SK-N-SH treated with all-trans-retinoic acid at 6 μM for 48 hours (cell line): Measurements from ENCODE around the gene APBB1.

Experiments used
- ATAC-seq: fragments of 200-7000 bp; cut with Tn5 transposase; 3 replicates; pipeline ENCODE4 v1.9.1; 2020; ENCODE audit warnings: mild to moderate bottlenecking, moderate library complexity
- ARNTL ChIP-seq: fragments of 450-650 bp; formaldehyde crosslinking; IDR thresholded peaks from 2 replicates; pipeline ENCODE4 v1.5.0; 2020; ENCODE audit warnings: low read depth, mild to moderate bottlenecking, moderate library complexity, borderline replicate concordance
- BACH2 ChIP-seq: fragments of 250-450 bp; sonication (Bioruptor Pico); IDR thresholded peaks from 2 replicates; pipeline ENCODE4 v1.9.0; 2021; ENCODE audit warnings: mild to moderate bottlenecking, borderline replicate concordance
- CREB5 ChIP-seq: fragments of 250-450 bp; sonication (Bioruptor Pico); IDR thresholded peaks from 2 replicates; pipeline ENCODE4 v1.5.1; 2020; ENCODE audit warnings: low read depth, mild to moderate bottlenecking, moderate library complexity
- CSDC2 ChIP-seq: fragments of 250-450 bp; sonication (Bioruptor Pico); IDR thresholded peaks from 2 replicates; pipeline ENCODE4 v1.5.0; 2020; ENCODE audit warnings: mild to moderate bottlenecking, moderate library complexity
- CSRNP3 ChIP-seq: fragments of 250-450 bp; sonication (Bioruptor Pico); IDR thresholded peaks from 2 replicates; pipeline ENCODE4 v1.5.1; 2021; ENCODE audit warnings: mild to moderate bottlenecking, moderate library complexity
- ESRRG ChIP-seq: fragments of 250-450 bp; sonication (Bioruptor Pico); IDR thresholded peaks from 2 replicates; pipeline ENCODE4 v1.6.1; 2021; ENCODE audit warnings: mild to moderate bottlenecking
- GLIS3 ChIP-seq: fragments of 250-450 bp; sonication (Bioruptor Pico); IDR thresholded peaks from 2 replicates; pipeline ENCODE4 v1.5.0; 2020; ENCODE audit warnings: mild to moderate bottlenecking, moderate library complexity
- ISL1 ChIP-seq: fragments of 250-450 bp; sonication (Bioruptor Pico); IDR thresholded peaks from 2 replicates; pipeline ENCODE4 v2.1.2; 2022; ENCODE audit warnings: mild to moderate bottlenecking, moderate library complexity
- OSR1 ChIP-seq: fragments of 250-450 bp; sonication (Bioruptor Pico); IDR thresholded peaks from 2 replicates; pipeline ENCODE4 v1.8.0; 2022; ENCODE audit warnings: moderate library complexity, mild to moderate bottlenecking, inconsistent platforms
- PATZ1 ChIP-seq: fragments of 250-450 bp; sonication (Bioruptor Pico); IDR thresholded peaks from 2 replicates; pipeline ENCODE4 v1.8.0; 2020; ENCODE audit warnings: mild to moderate bottlenecking, moderate library complexity, borderline replicate concordance
- POU6F1 ChIP-seq: fragments of 250-450 bp; sonication (Bioruptor Pico); IDR thresholded peaks from 2 replicates; pipeline ENCODE4 v1.8.0; 2021; ENCODE audit warnings: low read depth, mild to moderate bottlenecking, moderate library complexity, borderline replicate concordance
- PPARA ChIP-seq: fragments of 250-450 bp; sonication (Bioruptor Pico); IDR thresholded peaks from 2 replicates; pipeline ENCODE4 v1.5.0; 2020; ENCODE audit warnings: mild to moderate bottlenecking, borderline replicate concordance
- RARB ChIP-seq: fragments of 250-450 bp; sonication (Bioruptor Pico); IDR thresholded peaks from 2 replicates; pipeline ENCODE4 v1.8.0; 2021; ENCODE audit warnings: mild to moderate bottlenecking, moderate library complexity
- SNAI2 ChIP-seq: fragments of 250-450 bp; sonication (Bioruptor Pico); IDR thresholded peaks from 2 replicates; pipeline ENCODE4 v1.5.0; 2020; ENCODE audit warnings: mild to moderate bottlenecking, moderate library complexity
- TCF4 ChIP-seq: fragments of 250-450 bp; sonication (Bioruptor Pico); IDR thresholded peaks from 2 replicates; pipeline ENCODE4 v1.8.0; 2021; ENCODE audit warnings: mild to moderate bottlenecking, moderate library complexity, borderline replicate concordance
- TOX ChIP-seq: fragments of 250-450 bp; sonication (Bioruptor Pico); IDR thresholded peaks from 2 replicates; pipeline ENCODE4 v1.8.0; 2021; ENCODE audit warnings: mild to moderate bottlenecking, moderate library complexity, borderline replicate concordance
- TSHZ2 ChIP-seq: fragments of 250-450 bp; sonication (Bioruptor Pico); IDR thresholded peaks from 2 replicates; pipeline ENCODE4 v1.5.0; 2020; ENCODE audit warnings: mild to moderate bottlenecking, moderate library complexity
- ZC3H10 ChIP-seq: fragments of 250-450 bp; sonication (Bioruptor Pico); IDR thresholded peaks from 2 replicates; pipeline ENCODE4 v1.5.1; 2021; ENCODE audit warnings: mild to moderate bottlenecking, moderate library complexity
- ZFP3 ChIP-seq: fragments of 250-450 bp; sonication (Bioruptor Pico); IDR thresholded peaks from 2 replicates; pipeline ENCODE4 v1.5.0; 2020; ENCODE audit warnings: mild to moderate bottlenecking, moderate library complexity
- ZFP30 ChIP-seq: fragments of 450-650 bp; formaldehyde crosslinking; IDR thresholded peaks from 2 replicates; pipeline ENCODE4 v1.5.0; 2022; ENCODE audit warnings: mild to moderate bottlenecking, moderate library complexity
- ZNF70 ChIP-seq: fragments of 450-650 bp; formaldehyde crosslinking; IDR thresholded peaks from 2 replicates; pipeline ENCODE4 v1.5.0; 2020; ENCODE audit warnings: mild to moderate bottlenecking, moderate library complexity

Gene APBB1

GRCh38 chr11:6350486-6350885, 68.4 kb downstream of the APBB1 start (continued):
- TF ChIP-seq POU6F1 (no peak), CSRNP3 (CRISPR knock-in tag) (no peak), TCF4 (CRISPR knock-in tag) (no peak)

- TF ChIP-seq OSR1 (CRISPR knock-in tag) (no peak), ISL1 (CRISPR knock-in tag) (no peak), ARNTL (CRISPR knock-in tag) (no peak), PATZ1 (CRISPR knock-in tag) (no peak), SNAI2 (CRISPR knock-in tag) (no peak), GLIS3 (CRISPR knock-in tag) (no peak), POU6F1 (no peak), CSDC2 (CRISPR knock-in tag) (no peak), TOX (CRISPR knock-in tag) (no peak), ESRRG (CRISPR knock-in tag) (no peak), ZNF70 (CRISPR knock-in tag) (no peak), PPARA (CRISPR knock-in tag) (no peak), RARB (no peak), BACH2 (no peak), ZFP3 (no peak), TSHZ2 (CRISPR knock-in tag) (no peak), CREB5 (CRISPR knock-in tag) (no peak), ZFP30 (CRISPR knock-in tag) (no peak), ZC3H10 (CRISPR knock-in tag) (no peak), CSRNP3 (CRISPR knock-in tag) (no peak)
- ATAC-seq = no peak
Measured at GRCh38 chr11:6350043-6350442, 68.9 kb downstream of the APBB1 start.
